Psoas muscle (tissue), 8 donors: Measurements from ENCODE around the gene COL4A2. TPM values are rescaled to one million over a fixed set of nuclear protein-coding genes. Genes with fewer than 3 reads are reported as not detected.
A peak's percentile ranks its signal among the peaks of the same experiment; 100 is the strongest.

Source experiments
- ATAC-seq, 4 donors: fragments of 200-7000 bp; cut with Tn5 transposase; one replicate each; pipeline ENCODE4 v1.9.1; 2020; ENCODE audit warnings: moderate library complexity in 3 of 4, mild to moderate bottlenecking in 2 of 4
- DNase-seq, 2 donors: peaks; one replicate each; pipeline ENCODE4 v3.0.0-alpha.2; 2020
- H3K27ac ChIP-seq: fragments of 200-600 bp; one replicate; pipeline ENCODE4 v1.8.0; 2022
- H3K27me3 ChIP-seq, 3 donors: fragments of 200-600 bp in 1 of 3; one replicate each; pipeline versions ENCODE4 v1.6.1 to v1.8.0; 2013 to 2022; ENCODE audit warnings: low read length in 2 of 3, mild to moderate bottlenecking in 2 of 3, moderate library complexity in 1 of 3; ENCODE audit not compliant: insufficient read depth in 3 of 3
- H3K36me3 ChIP-seq, 2 donors: fragments of 200-600 bp in 1 of 2; one replicate each; pipeline versions ENCODE4 v1.6.1 to v1.8.0; 2013 to 2022; ENCODE audit warnings: low read depth in 1 of 2, mild to moderate bottlenecking in 1 of 2, moderate library complexity in 1 of 2; ENCODE audit not compliant: insufficient read depth in 1 of 2
- H3K4me1 ChIP-seq: fragments of 200-600 bp; one replicate; pipeline ENCODE4 v1.8.0; 2022
- H3K4me3 ChIP-seq: fragments of 200-600 bp; one replicate; pipeline ENCODE4 v1.8.0; 2022; ENCODE audit warnings: mild to moderate bottlenecking
- H3K9me3 ChIP-seq: fragments of 200-600 bp; one replicate; pipeline ENCODE4 v1.8.0; 2022
- WGBS, 3 donors: extraction: QIAGEN DNeasy Blood & Tissue Kit; methylation state at CpG; one replicate each; pipeline versions ENCODE4 v1.1.6 to v1.1.7; 2013; 5-methylcytosine and 5-hydroxymethylcytosine counted together
- intact Hi-C, 2 donors: fragments of 100-400 bp; cut with DNase I; formaldehyde crosslinking; loops; one replicate each; pipeline versions ENCODE4 v1.11.0 to v1.14.2; 2022
- polyA plus RNA-seq, 3 donors: library from polyadenylated mRNA; stranded (reverse); fragments of 200-250 nt; gene quantifications; one replicate each; pipeline ENCODE4 v1.2.3, GENCODE V29; 2013
- total RNA-seq, 4 donors: library from RNA; stranded (reverse); fragmentation: NEBNext Ultra II Directional in 2 of 4; extraction: Animal tissue kit (Norgen Biotek cat#: 25700) in 2 of 4; gene quantifications; one replicate each; pipeline versions ENCODE4 v1.2.1 to v1.2.4, GENCODE V29; 2021 to 2023
- TF ChIP-seq, protein P1 (sequence below): fragments of 200-600 bp; IDR thresholded peaks from one replicate; pipeline ENCODE4 v1.8.0; 2022; ENCODE audit warnings: antibody characterized with exemption
- donor health status: healthy with polysubstance abuse.
- donor health status: DM: no; HTN: no; CAD: no; lungs with moderate emphysema.
- donor health status: Bipolar disorder and iron deficiency.
- donor health status: healthy.
- donor health status: DM: yes; HTN: yes; CAD: no.
- donor health status: DM: no; HTN: no; CAD: no.
- donor health status: DM: no; HTN: no; CAD: no.
- donor health status: DM: yes; HTN: yes; CAD: no.

Gene COL4A2
- total and polyA plus RNA-seq, 7 donors: 25.8 to 84.5 (median 57.8) TPM

DNA sequence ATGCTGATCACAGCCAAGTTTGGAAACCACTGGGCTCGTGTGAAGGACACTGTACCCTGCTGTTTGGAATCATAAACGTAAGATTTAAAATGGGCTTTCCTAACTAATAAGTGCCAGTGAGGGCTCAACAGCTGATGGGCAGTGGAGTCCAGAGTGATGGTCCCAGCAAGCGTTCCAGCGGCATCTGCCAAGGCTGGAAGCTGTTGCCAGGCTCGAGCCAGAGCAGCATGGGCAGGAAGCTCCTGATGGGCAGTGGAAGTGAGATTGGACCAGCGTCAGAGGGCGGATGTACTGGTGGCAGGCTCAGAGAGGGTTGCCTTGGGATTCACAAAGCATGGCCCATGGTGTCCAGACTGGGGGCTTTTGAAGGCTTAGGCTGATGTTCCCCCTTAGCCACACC is 30.2 kb downstream of the COL4A2 start:
- intact Hi-C loops: no loop called here
- Histone ChIP-seq H3K4me3 (no peak overlapping the region), H3K4me1 (peaks cover 22% of the 10 kb centered on the region), H3K27ac (peak overlapping the region; percentile 61), H3K36me3 (no peaks in the 10 kb centered on the region), H3K9me3 (no peaks in the 10 kb centered on the region), H3K27me3 (peaks cover 0 to 8% (median 0%) of the 10 kb centered on the region in 3 donors)
- 20 to 24% (median 22%) methylated on average over 7 of the region's 7 CpGs for WGBS, 3 donors
- TF ChIP-seq, protein P1, sequence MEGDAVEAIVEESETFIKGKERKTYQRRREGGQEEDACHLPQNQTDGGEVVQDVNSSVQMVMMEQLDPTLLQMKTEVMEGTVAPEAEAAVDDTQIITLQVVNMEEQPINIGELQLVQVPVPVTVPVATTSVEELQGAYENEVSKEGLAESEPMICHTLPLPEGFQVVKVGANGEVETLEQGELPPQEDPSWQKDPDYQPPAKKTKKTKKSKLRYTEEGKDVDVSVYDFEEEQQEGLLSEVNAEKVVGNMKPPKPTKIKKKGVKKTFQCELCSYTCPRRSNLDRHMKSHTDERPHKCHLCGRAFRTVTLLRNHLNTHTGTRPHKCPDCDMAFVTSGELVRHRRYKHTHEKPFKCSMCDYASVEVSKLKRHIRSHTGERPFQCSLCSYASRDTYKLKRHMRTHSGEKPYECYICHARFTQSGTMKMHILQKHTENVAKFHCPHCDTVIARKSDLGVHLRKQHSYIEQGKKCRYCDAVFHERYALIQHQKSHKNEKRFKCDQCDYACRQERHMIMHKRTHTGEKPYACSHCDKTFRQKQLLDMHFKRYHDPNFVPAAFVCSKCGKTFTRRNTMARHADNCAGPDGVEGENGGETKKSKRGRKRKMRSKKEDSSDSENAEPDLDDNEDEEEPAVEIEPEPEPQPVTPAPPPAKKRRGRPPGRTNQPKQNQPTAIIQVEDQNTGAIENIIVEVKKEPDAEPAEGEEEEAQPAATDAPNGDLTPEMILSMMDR: no peak
- ATAC-seq (peak in 1 of 4 donors; percentile 15), DNase-seq (peak in 1 of 2 donors; percentile 54)

DNA sequence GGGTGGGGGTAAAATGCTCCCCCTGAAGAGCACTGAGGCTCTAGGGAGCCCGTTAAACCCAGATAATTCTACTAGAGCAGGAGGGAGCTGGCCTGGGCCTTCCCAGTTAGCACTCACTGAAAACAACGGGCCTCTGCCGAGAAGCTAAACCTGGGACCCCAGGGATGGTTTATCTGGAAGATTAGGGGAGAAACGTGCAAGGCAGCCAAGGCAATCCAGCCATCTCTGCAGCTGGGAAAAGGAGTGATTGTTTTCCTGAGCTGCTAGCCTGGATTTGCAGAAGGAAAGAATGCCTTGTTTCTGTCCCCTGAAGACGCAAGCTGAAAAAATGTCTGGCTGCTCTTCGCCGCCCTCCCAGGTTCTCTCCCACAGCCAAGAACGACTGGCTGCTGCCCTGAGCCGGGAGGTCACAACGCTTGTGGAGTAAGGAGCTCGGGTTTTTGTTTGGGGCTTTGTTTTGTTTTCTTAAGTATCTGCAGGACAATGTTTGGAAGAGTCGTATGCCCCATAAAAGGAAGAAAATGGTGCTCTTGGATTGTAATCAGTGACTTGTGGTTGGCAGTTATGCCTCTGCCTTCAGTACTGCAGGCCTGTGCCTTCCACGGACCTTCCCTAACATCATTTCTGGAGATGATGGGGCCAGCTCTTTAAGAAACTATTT is 31.5 kb downstream of the COL4A2 start:
- H3K4me3 ChIP-seq: no peak overlapping the region
- H3K4me1 ChIP-seq: peaks cover 27% of the 10 kb centered on the region
- intact Hi-C loops: no loop called here
- peak in 1 of 2 donors; percentile 70 for DNase-seq
- H3K27ac ChIP-seq: peak overlapping the region; percentile 61
- TF ChIP-seq, protein P1: no peak
- peaks cover 0 to 18% (median 5%) of the 10 kb centered on the region in 3 donors for H3K27me3 ChIP-seq
- 30 to 35% (median 30%) methylated on average over 13 of the region's 13 CpGs for WGBS, 3 donors
- no peaks in the 10 kb centered on the region for H3K36me3 ChIP-seq
- H3K9me3 ChIP-seq: no peaks in the 10 kb centered on the region
- peak in 2 of 4 donors; percentile 29 to 44 for ATAC-seq

DNA sequence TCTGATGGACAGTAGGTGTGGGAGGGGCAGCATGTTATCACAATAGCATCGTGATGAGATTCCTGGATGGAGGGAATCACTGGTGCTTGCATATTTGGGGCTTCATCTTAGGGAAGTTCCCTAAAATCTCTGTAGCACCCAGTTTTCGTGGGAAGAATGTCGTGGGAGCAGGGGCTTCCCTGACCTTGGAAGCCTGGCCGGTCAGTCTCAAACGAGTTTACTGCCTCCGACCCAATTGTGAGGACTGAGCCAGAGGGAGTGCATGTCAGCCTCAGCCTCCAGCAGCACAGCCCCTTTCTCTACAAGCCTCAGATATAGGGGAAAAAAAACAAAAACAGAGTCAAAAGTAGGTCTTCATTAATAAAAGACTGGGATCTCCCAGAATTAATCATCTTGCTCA is 32.2 kb downstream of the COL4A2 start:
- no peak for ATAC-seq
- WGBS, 3 donors: 68 to 73% (median 68%) methylated on average over 6 of the region's 6 CpGs
- H3K4me1 ChIP-seq: peaks cover 27% of the 10 kb centered on the region

DNA sequence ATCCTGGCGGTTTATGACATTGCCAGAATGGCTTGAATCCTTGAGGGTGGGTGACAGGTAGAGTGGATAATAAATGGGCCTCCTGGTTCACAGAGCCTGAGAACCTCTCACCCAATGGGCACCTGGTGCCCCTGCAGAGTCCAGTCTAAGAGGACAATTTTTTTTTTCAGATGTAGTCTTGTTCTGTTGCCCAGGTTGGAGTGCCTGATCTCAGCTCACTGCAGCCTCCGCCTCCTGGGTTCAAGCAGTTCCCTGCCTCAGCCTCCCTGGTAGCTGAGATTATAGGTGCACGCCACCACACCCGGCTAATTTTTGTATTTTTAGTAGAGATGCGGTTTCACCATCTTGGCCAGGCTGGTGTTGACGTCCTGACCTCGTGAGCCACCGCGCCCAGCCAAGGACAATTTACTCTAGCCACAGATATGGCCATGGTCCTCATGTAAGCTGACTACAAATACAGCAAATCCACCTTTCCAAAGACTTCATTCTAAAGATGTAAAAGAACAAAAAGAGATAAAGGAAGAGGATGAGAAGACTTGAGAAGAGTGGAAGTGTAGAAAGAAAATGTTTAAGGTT is 33.0 kb downstream of the COL4A2 start:
- Histone ChIP-seq H3K27ac (peak overlapping the region; percentile 73), H3K27me3 (peaks cover 0 to 18% (median 5%) of the 10 kb centered on the region in 3 donors), H3K9me3 (no peaks in the 10 kb centered on the region), H3K4me1 (peaks cover 27% of the 10 kb centered on the region), H3K4me3 (peak overlapping the region; percentile 25), H3K36me3 (no peaks in the 10 kb centered on the region)
- WGBS, 3 donors: 78 to 90% (median 80%) methylated on average over 9 of the region's 9 CpGs
- intact Hi-C loops: no loop called here
- TF ChIP-seq, protein P1: no peak
- no peak for DNase-seq
- ATAC-seq: no peak

More for the DNA sequence above, 32.2 kb downstream of the COL4A2 start:
- Histone ChIP-seq H3K4me3 (no peak overlapping the region), H3K27ac (peak overlapping the region; percentile 61), H3K36me3 (no peaks in the 10 kb centered on the region), H3K27me3 (peaks cover 0 to 18% (median 5%) of the 10 kb centered on the region in 3 donors), H3K9me3 (no peaks in the 10 kb centered on the region)
- TF ChIP-seq, protein P1: no peak
- intact Hi-C loops: no loop called here
- DNase-seq: no peak
